Epithelial cell of esophagus (primary cell): Measurements from ENCODE around the gene PTMA.

Experiments used
- DNase-seq: peaks from one replicate; pipeline ENCODE4 v3.0.0; 2010; ENCODE audit warnings: low read depth
- H3K4me3 ChIP-seq: 2 replicates; pipeline ENCODE4 v1.5.1; 2011; ENCODE audit warnings: mild to moderate bottlenecking, low read length, control low read depth
- CTCF ChIP-seq: IDR thresholded peaks from 2 replicates; pipeline ENCODE4 v1.5.1; 2011; ENCODE audit warnings: low read depth, mild to moderate bottlenecking, low read length, control low read depth, inconsistent platforms; ENCODE audit not compliant: insufficient read depth; ENCODE audit errors: missing control alignments

Gene PTMA

DNA sequence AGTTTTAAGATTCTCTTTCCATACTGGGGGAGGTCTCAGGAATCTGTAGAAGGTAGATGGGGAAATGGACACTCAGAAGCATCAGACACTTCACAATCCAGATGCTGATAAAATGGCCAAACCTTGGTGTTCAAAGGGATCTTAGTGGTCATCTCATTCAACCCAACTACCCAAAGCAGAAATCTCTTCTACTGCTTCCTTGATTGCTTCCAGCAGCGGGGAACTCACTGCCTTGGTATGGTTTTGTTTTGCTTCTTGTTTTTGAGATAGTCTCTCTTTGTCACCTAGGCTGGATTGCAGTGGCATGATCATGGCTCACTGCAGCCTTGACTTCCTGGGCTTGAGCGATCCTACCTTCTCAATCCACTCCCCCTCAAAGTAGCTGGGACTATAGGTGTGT, 39.3 kb upstream of the PTMA start:
- H3K4me3 ChIP-seq, result no peak overlapping the region
- DNase-seq, result no peak
- no peak for TF ChIP-seq CTCF

- no peak overlapping the region for H3K4me3 ChIP-seq
- DNase-seq, result no peak
- TF ChIP-seq CTCF, result no peak
These were observed 36.9 kb upstream of the PTMA start for GRCh38 chr2:231671270-231672050.

DNA sequence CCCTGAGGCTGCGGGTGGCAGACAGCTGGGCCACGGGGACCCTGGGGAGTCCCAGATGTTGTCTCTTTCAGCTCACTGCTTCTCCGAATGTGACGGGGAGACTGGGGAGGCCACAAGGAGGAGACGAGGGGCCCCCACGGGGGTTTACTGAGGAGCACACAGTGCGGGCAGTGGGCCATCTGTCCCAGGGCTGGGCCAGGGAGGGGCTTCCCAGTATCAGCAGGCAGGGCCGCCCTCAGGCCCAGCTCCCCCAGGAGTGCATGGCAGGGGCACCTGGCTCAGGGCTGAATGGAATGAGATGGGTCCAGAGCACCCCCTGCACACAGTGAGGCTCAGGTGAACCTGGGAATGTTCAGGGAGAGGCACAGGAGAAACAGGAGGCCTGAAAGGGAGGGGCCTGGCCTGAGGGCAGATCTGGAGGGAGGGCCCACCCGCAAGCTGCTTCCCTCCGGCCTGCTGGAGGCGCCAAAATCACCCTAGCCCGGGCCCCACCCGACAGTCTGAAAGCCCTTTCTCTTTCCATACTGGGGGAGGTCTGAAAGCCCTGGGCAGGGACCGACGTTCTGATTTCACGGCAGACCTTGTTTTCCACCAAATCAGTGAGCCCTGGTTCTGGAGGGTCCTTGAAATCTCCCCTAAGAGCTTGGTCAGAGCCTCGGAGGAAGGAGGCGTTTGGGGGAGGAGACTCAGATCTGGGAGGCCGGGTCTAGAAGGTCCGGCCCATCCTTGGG, 35.5 kb upstream of the PTMA start:
- no peak for DNase-seq
- H3K4me3 ChIP-seq, result no peak overlapping the region
- no peak for TF ChIP-seq CTCF

GRCh38 chr2:231673348-231673770, 35.0 kb upstream of the PTMA start:
- TF ChIP-seq CTCF, result no peak
- no peak overlapping the region for H3K4me3 ChIP-seq
- peak; percentile 46 for DNase-seq

- peak; percentile 86 for TF ChIP-seq CTCF
- DNase-seq, result peak; percentile 43
- no peak overlapping the region for H3K4me3 ChIP-seq
These were observed 33.6 kb upstream of the PTMA start for GRCh38 chr2:231674587-231675338.

DNA sequence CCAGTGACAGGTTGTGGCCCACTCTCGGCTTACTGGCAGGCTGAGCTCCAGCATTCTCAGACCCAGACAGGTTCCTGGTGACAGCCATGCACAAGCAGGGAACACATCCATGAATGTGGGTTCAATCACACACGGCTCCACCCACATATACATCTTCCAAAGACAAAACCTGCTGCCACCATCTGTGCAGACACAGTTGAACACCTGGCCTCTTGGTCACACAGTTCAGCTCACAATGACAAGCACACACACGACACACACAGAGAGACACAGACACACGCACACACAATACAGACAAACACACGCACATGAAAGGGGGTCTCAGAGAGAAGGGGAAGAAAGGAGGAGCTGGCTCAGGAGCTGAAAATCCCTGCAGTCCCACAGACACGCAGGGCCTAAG, 32.1 kb upstream of the PTMA start:
- no peak for TF ChIP-seq CTCF
- no peak for DNase-seq
- no peak overlapping the region for H3K4me3 ChIP-seq
